Smooth muscle cell (in vitro differentiated cells): ENCODE data around the gene ACY1. TPM values are rescaled to one million over a fixed set of nuclear protein-coding genes. Genes with fewer than 3 reads are reported as not detected.

Experiments used
- DNase-seq: peaks from one replicate; lab custom pipeline; 2025; ENCODE audit not compliant: unreplicated experiment; lab: John Stamatoyannopoulos, UW
- H2AFZ ChIP-seq: fragments of 200-600 bp; sonication (generic); 2 replicates; pipeline ENCODE4 v1.6.0; 2016; ENCODE audit warnings: antibody characterized with exemption, low read depth, mild to moderate bottlenecking
- H3F3A ChIP-seq: fragments of 200-600 bp; sonication (generic); 2 replicates; pipeline ENCODE4 v1.6.0; 2017; ENCODE audit warnings: antibody characterized with exemption, low read depth
- H3K27ac ChIP-seq: fragments of 200-600 bp; sonication (generic); 2 replicates; pipeline ENCODE4 v1.5.1; 2016; ENCODE audit warnings: low read depth, mild to moderate bottlenecking
- H3K27me3 ChIP-seq: fragments of 200-600 bp; sonication (generic); 2 replicates; pipeline ENCODE4 v1.6.1; 2016; ENCODE audit warnings: low read depth, mild to moderate bottlenecking
- H3K36me3 ChIP-seq: fragments of 200-600 bp; sonication (generic); 2 replicates; pipeline ENCODE4 v1.5.1; 2016; ENCODE audit warnings: low read depth
- H3K4me1 ChIP-seq: fragments of 200-600 bp; sonication (generic); 2 replicates; pipeline ENCODE4 v1.5.1; 2016; ENCODE audit warnings: low read depth
- H3K4me2 ChIP-seq: fragments of 200-600 bp; sonication (generic); 2 replicates; pipeline ENCODE4 v1.6.0; 2016; ENCODE audit warnings: mild to moderate bottlenecking
- H3K4me3 ChIP-seq: fragments of 200-600 bp; sonication (generic); 2 replicates; pipeline ENCODE4 v1.5.1; 2016; ENCODE audit warnings: mild to moderate bottlenecking
- H3K79me2 ChIP-seq: fragments of 200-600 bp; sonication (generic); 2 replicates; pipeline ENCODE4 v1.6.0; 2016; ENCODE audit warnings: low read depth, mild to moderate bottlenecking
- H3K9ac ChIP-seq: fragments of 200-600 bp; sonication (generic); 2 replicates; pipeline ENCODE4 v1.6.0; 2016; ENCODE audit warnings: low read depth
- H3K9me3 ChIP-seq: fragments of 200-600 bp; sonication (generic); replicated peaks from 2 replicates; pipeline ENCODE4 v1.5.1; 2016; ENCODE audit warnings: low read depth
- H4K20me1 ChIP-seq: fragments of 200-600 bp; sonication (generic); 2 replicates; pipeline ENCODE4 v1.6.0; 2016; ENCODE audit warnings: low read depth
- CTCF ChIP-seq: fragments of 200-600 bp; sonication (generic); IDR thresholded peaks from 2 replicates; pipeline ENCODE4 v1.5.1; 2017; ENCODE audit warnings: borderline replicate concordance, mild to moderate bottlenecking, antibody characterized with exemption; ENCODE audit not compliant: insufficient read depth, poor library complexity, severe bottlenecking
- WGBS: methylation state at CpG from one replicate; pipeline ENCODE4 v1.1.7; 2016; ENCODE audit warnings: low lambda C conversion rate; 5-methylcytosine and 5-hydroxymethylcytosine counted together
- polyA plus RNA-seq: library from polyadenylated mRNA; unstranded; fragments of >200 nt; fragmentation: Nextera tagmentation; extraction: Ambion mirVana; gene quantifications from 2 replicates; pipeline ENCODE4 v1.2.1, GENCODE V29; 2016
- total RNA-seq: library from RNA; depleted of rRNA; stranded (reverse); fragments of >200 nt; gene quantifications from 2 replicates; pipeline ENCODE4 v1.2.3, GENCODE V29; 2014

The ACY1 gene
- total and polyA plus RNA-seq, 2 experiments from 2014 or later: 33.8 to 39.6 TPM

- H3K79me2 ChIP-seq: no peaks in the 10 kb centered on the region
- H3K36me3 ChIP-seq: no peaks in the 10 kb centered on the region
- H4K20me1 ChIP-seq: no peaks in the 10 kb centered on the region
- peaks cover 9% of the 10 kb centered on the region for H3K4me1 ChIP-seq
- no peak overlapping the region for H3K4me3 ChIP-seq
- peaks cover 9% of the 10 kb centered on the region for H3F3A ChIP-seq
- no peak overlapping the region for H3K9ac ChIP-seq
- DNase-seq: no peak
- WGBS: 54% methylated on average over 19 of the region's 20 CpGs
- H3K4me2 ChIP-seq: peak overlapping the region; percentile 59
- H3K27ac ChIP-seq: peak overlapping the region; percentile 4
- no peaks in the 10 kb centered on the region for H3K27me3 ChIP-seq
- no peaks in the 10 kb centered on the region for H3K9me3 ChIP-seq
- no peak for TF ChIP-seq CTCF
- no peak overlapping the region for H2AFZ ChIP-seq
Measured at GRCh38 chr3:52022323-52023100, 39.2 kb downstream of the ACY1 start.

- WGBS: 91% methylated on average over 3 of the region's 3 CpGs
- Histone ChIP-seq H2AFZ (no peak overlapping the region), H3K36me3 (no peaks in the 10 kb centered on the region), H3K27ac (no peak overlapping the region), H3K79me2 (no peaks in the 10 kb centered on the region), H3K4me2 (peak overlapping the region; percentile 59), H3K9ac (no peak overlapping the region), H3K4me1 (peaks cover 9% of the 10 kb centered on the region), H3K4me3 (no peak overlapping the region), H3K27me3 (no peaks in the 10 kb centered on the region), H4K20me1 (no peaks in the 10 kb centered on the region), H3K9me3 (no peaks in the 10 kb centered on the region), H3F3A (peaks cover 9% of the 10 kb centered on the region)
- DNase-seq: no peak
- no peak for TF ChIP-seq CTCF
Measured at GRCh38 chr3:52023101-52023770, 39.9 kb downstream of the ACY1 start.

GRCh38 chr3:52023860-52024764 is 40.8 kb downstream of the ACY1 start:
- H3K79me2 ChIP-seq: no peaks in the 10 kb centered on the region
- H3K9ac ChIP-seq: no peak overlapping the region
- no peaks in the 10 kb centered on the region for H4K20me1 ChIP-seq
- no peaks in the 10 kb centered on the region for H3K36me3 ChIP-seq
- peaks cover 9% of the 10 kb centered on the region for H3K4me1 ChIP-seq
- no peak for TF ChIP-seq CTCF
- H3K4me3 ChIP-seq: no peak overlapping the region
- H2AFZ ChIP-seq: no peak overlapping the region
- peaks cover 9% of the 10 kb centered on the region for H3F3A ChIP-seq
- H3K27ac ChIP-seq: no peak overlapping the region
- no peak overlapping the region for H3K4me2 ChIP-seq
- no peaks in the 10 kb centered on the region for H3K9me3 ChIP-seq
- DNase-seq: no peak
- WGBS: 73% methylated on average over 8 of the region's 8 CpGs
- no peaks in the 10 kb centered on the region for H3K27me3 ChIP-seq
